ENCODE measurements around the gene ENOX1.

DNA sequence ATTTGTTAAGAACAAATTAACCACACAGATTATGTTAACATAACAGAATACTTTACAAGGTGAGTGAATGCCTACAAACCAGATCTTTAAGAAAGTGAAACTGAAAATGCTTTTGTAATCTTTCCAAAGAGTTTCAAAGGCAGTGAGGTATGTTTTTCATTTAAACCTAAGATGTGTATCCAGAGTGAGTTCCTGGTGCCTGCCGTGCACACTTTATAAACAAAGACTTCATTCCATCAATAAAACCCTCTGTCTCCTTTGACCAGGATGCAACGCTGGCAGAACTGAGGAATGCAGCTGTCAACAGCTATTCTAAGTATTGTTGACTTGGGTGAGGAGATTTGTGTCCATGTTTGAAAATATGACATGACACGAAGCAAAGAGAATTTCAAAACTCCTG, 418.8 kb downstream of the ENOX1 start:
- TF ChIP-seq, protein P1, sequence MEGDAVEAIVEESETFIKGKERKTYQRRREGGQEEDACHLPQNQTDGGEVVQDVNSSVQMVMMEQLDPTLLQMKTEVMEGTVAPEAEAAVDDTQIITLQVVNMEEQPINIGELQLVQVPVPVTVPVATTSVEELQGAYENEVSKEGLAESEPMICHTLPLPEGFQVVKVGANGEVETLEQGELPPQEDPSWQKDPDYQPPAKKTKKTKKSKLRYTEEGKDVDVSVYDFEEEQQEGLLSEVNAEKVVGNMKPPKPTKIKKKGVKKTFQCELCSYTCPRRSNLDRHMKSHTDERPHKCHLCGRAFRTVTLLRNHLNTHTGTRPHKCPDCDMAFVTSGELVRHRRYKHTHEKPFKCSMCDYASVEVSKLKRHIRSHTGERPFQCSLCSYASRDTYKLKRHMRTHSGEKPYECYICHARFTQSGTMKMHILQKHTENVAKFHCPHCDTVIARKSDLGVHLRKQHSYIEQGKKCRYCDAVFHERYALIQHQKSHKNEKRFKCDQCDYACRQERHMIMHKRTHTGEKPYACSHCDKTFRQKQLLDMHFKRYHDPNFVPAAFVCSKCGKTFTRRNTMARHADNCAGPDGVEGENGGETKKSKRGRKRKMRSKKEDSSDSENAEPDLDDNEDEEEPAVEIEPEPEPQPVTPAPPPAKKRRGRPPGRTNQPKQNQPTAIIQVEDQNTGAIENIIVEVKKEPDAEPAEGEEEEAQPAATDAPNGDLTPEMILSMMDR (tag by site-specific recombination; IDR thresholded peaks at IDR 0.05), result no peak
- TF ChIP-seq ZNF211 (tag by site-specific recombination; IDR thresholded peaks at IDR 0.05; ENCODE audit: low read depth) (no peak), IKZF3 (tag by site-specific recombination; IDR thresholded peaks at IDR 0.05) (no peak), KLF7 (tag by site-specific recombination; IDR thresholded peaks at IDR 0.05; ENCODE audit: borderline replicate concordance) (no peak), ZNF311 (tag by site-specific recombination; IDR thresholded peaks at IDR 0.05; ENCODE audit: borderline replicate concordance) (no peak)
- TF ChIP-seq, protein P2, sequence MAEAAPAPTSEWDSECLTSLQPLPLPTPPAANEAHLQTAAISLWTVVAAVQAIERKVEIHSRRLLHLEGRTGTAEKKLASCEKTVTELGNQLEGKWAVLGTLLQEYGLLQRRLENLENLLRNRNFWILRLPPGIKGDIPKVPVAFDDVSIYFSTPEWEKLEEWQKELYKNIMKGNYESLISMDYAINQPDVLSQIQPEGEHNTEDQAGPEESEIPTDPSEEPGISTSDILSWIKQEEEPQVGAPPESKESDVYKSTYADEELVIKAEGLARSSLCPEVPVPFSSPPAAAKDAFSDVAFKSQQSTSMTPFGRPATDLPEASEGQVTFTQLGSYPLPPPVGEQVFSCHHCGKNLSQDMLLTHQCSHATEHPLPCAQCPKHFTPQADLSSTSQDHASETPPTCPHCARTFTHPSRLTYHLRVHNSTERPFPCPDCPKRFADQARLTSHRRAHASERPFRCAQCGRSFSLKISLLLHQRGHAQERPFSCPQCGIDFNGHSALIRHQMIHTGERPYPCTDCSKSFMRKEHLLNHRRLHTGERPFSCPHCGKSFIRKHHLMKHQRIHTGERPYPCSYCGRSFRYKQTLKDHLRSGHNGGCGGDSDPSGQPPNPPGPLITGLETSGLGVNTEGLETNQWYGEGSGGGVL (tag by site-specific recombination; IDR thresholded peaks at IDR 0.05), result no peak
- TF ChIP-seq, protein P3, sequence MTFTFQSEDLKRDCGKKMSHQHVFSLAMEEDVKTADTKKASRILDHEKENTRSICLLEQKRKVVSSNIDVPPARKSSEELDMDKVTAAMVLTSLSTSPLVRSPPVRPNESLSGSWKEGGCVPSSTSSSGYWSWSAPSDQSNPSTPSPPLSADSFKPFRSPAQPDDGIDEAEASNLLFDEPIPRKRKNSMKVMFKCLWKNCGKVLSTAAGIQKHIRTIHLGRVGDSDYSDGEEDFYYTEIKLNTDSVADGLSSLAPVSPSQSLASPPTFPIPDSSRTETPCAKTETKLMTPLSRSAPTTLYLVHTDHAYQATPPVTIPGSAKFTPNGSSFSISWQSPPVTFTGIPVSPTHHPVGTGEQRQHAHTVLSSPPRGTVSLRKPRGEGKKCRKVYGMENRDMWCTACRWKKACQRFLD (tag by site-specific recombination; IDR thresholded peaks at IDR 0.05), result no peak
- TF ChIP-seq, protein P4, sequence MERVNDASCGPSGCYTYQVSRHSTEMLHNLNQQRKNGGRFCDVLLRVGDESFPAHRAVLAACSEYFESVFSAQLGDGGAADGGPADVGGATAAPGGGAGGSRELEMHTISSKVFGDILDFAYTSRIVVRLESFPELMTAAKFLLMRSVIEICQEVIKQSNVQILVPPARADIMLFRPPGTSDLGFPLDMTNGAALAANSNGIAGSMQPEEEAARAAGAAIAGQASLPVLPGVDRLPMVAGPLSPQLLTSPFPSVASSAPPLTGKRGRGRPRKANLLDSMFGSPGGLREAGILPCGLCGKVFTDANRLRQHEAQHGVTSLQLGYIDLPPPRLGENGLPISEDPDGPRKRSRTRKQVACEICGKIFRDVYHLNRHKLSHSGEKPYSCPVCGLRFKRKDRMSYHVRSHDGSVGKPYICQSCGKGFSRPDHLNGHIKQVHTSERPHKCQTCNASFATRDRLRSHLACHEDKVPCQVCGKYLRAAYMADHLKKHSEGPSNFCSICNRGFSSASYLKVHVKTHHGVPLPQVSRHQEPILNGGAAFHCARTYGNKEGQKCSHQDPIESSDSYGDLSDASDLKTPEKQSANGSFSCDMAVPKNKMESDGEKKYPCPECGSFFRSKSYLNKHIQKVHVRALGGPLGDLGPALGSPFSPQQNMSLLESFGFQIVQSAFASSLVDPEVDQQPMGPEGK (tag by site-specific recombination; IDR thresholded peaks at IDR 0.05), result no peak
- TF ChIP-seq, protein P5, sequence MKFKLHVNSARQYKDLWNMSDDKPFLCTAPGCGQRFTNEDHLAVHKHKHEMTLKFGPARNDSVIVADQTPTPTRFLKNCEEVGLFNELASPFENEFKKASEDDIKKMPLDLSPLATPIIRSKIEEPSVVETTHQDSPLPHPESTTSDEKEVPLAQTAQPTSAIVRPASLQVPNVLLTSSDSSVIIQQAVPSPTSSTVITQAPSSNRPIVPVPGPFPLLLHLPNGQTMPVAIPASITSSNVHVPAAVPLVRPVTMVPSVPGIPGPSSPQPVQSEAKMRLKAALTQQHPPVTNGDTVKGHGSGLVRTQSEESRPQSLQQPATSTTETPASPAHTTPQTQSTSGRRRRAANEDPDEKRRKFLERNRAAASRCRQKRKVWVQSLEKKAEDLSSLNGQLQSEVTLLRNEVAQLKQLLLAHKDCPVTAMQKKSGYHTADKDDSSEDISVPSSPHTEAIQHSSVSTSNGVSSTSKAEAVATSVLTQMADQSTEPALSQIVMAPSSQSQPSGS (tag by site-specific recombination; IDR thresholded peaks at IDR 0.05; ENCODE audit: low read depth), result no peak
- TF ChIP-seq, protein P6, sequence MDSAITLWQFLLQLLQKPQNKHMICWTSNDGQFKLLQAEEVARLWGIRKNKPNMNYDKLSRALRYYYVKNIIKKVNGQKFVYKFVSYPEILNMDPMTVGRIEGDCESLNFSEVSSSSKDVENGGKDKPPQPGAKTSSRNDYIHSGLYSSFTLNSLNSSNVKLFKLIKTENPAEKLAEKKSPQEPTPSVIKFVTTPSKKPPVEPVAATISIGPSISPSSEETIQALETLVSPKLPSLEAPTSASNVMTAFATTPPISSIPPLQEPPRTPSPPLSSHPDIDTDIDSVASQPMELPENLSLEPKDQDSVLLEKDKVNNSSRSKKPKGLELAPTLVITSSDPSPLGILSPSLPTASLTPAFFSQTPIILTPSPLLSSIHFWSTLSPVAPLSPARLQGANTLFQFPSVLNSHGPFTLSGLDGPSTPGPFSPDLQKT (IDR thresholded peaks at IDR 0.05; ENCODE audit: borderline replicate concordance, low read depth, low read length), result no peak
- TF ChIP-seq, protein P7, sequence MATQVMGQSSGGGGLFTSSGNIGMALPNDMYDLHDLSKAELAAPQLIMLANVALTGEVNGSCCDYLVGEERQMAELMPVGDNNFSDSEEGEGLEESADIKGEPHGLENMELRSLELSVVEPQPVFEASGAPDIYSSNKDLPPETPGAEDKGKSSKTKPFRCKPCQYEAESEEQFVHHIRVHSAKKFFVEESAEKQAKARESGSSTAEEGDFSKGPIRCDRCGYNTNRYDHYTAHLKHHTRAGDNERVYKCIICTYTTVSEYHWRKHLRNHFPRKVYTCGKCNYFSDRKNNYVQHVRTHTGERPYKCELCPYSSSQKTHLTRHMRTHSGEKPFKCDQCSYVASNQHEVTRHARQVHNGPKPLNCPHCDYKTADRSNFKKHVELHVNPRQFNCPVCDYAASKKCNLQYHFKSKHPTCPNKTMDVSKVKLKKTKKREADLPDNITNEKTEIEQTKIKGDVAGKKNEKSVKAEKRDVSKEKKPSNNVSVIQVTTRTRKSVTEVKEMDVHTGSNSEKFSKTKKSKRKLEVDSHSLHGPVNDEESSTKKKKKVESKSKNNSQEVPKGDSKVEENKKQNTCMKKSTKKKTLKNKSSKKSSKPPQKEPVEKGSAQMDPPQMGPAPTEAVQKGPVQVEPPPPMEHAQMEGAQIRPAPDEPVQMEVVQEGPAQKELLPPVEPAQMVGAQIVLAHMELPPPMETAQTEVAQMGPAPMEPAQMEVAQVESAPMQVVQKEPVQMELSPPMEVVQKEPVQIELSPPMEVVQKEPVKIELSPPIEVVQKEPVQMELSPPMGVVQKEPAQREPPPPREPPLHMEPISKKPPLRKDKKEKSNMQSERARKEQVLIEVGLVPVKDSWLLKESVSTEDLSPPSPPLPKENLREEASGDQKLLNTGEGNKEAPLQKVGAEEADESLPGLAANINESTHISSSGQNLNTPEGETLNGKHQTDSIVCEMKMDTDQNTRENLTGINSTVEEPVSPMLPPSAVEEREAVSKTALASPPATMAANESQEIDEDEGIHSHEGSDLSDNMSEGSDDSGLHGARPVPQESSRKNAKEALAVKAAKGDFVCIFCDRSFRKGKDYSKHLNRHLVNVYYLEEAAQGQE (tag by site-specific recombination; IDR thresholded peaks at IDR 0.05), result no peak

Data from HEK293 (cell line).